ENCODE data around the gene SOX4.

DNA sequence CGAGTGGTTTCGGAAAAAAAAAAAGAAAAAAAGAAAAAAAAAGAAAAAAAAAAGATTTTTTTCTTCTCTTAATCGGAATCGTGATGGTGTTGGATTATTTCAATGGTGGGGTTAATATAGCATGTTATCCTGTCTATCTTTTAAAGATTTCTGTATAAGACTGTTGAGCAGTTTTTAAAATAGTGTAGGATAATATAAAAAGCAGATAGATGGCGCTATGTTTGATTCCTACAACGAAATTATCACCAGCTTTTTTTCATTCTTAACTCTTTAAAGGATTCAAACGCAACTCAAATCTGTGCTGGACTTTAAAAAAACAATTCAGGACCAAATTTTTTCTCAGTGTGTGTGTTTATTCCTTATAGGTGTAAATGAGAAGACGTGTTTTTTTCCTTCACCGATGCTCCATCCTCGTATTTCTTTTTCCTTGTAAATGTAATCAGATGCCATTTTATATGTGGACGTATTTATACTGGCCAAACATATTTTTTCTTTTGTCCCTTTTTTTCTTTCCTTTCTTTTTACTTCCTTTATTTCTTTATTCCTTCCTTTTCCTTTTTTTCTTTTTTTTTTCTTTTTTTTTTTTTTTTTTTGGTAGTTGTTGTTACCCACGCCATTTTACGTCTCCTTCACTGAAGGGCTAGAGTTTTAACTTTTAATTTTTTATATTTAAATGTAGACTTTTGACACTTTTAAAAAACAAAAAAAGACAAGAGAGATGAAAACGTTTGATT lies 3.6 kb downstream of the SOX4 start:
- peak in 1 of 4 donors; percentile 1 for TF ChIP-seq POLR2A (IDR thresholded peaks at IDR 0.05)
- TF ChIP-seq, protein P1, sequence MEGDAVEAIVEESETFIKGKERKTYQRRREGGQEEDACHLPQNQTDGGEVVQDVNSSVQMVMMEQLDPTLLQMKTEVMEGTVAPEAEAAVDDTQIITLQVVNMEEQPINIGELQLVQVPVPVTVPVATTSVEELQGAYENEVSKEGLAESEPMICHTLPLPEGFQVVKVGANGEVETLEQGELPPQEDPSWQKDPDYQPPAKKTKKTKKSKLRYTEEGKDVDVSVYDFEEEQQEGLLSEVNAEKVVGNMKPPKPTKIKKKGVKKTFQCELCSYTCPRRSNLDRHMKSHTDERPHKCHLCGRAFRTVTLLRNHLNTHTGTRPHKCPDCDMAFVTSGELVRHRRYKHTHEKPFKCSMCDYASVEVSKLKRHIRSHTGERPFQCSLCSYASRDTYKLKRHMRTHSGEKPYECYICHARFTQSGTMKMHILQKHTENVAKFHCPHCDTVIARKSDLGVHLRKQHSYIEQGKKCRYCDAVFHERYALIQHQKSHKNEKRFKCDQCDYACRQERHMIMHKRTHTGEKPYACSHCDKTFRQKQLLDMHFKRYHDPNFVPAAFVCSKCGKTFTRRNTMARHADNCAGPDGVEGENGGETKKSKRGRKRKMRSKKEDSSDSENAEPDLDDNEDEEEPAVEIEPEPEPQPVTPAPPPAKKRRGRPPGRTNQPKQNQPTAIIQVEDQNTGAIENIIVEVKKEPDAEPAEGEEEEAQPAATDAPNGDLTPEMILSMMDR (IDR thresholded peaks at IDR 0.05), result peak; percentile 20 to 65 (median 54)
